IPS-18c (cell line): ENCODE data around the gene DDX51.

Experiments
- H3K4me3 ChIP-seq: 2 replicates; pipeline ENCODE4 v1.7.0; 2013; ENCODE audit warnings: low read depth, mild to moderate bottlenecking, low read length, moderate library complexity; ENCODE audit not compliant: insufficient read depth
- H3K9me3 ChIP-seq: one replicate; pipeline ENCODE4 v1.6.1; 2013; ENCODE audit warnings: mild to moderate bottlenecking, low read length, moderate library complexity; ENCODE audit not compliant: control insufficient read depth, insufficient read depth

Gene DDX51

GRCh38 chr12:132170637-132171292 lies 26.6 kb upstream of the DDX51 start:
- Histone ChIP-seq H3K4me3 (no peak overlapping the region), H3K9me3 (no peaks in the 10 kb centered on the region)

- H3K4me3 ChIP-seq, result no peak overlapping the region
- H3K9me3 ChIP-seq, result no peaks in the 10 kb centered on the region
These were observed 26.0 kb upstream of the DDX51 start for GRCh38 chr12:132170094-132170636.

- Histone ChIP-seq H3K4me3 (no peak overlapping the region), H3K9me3 (no peaks in the 10 kb centered on the region)
These were observed 25.3 kb upstream of the DDX51 start for GRCh38 chr12:132169376-132169775.

- Histone ChIP-seq H3K4me3 (no peak overlapping the region), H3K9me3 (no peaks in the 10 kb centered on the region)
These were observed 24.4 kb upstream of the DDX51 start for GRCh38 chr12:132168311-132169031.

GRCh38 chr12:132167611-132168310 lies 23.6 kb upstream of the DDX51 start:
- H3K4me3 ChIP-seq, result no peak overlapping the region
- no peaks in the 10 kb centered on the region for H3K9me3 ChIP-seq

GRCh38 chr12:132166801-132167591 lies 22.9 kb upstream of the DDX51 start:
- H3K4me3 ChIP-seq, result no peak overlapping the region

GRCh38 chr12:132166093-132166492 lies 22.0 kb upstream of the DDX51 start:
- no peaks in the 10 kb centered on the region for H3K9me3 ChIP-seq

More at GRCh38 chr12:132166801-132167591, 22.9 kb upstream of the DDX51 start:
- H3K9me3 ChIP-seq, result no peaks in the 10 kb centered on the region

GRCh38 chr12:132165584-132165983 lies 21.5 kb upstream of the DDX51 start:
- Histone ChIP-seq H3K9me3 (no peaks in the 10 kb centered on the region), H3K4me3 (no peak overlapping the region)

More at GRCh38 chr12:132166093-132166492, 22.0 kb upstream of the DDX51 start:
- no peak overlapping the region for H3K4me3 ChIP-seq

GRCh38 chr12:132164426-132164825 lies 20.3 kb upstream of the DDX51 start:
- Histone ChIP-seq H3K9me3 (no peaks in the 10 kb centered on the region), H3K4me3 (no peak overlapping the region)

GRCh38 chr12:132163911-132164288 lies 19.8 kb upstream of the DDX51 start:
- no peaks in the 10 kb centered on the region for H3K9me3 ChIP-seq

GRCh38 chr12:132163041-132163910 lies 19.2 kb upstream of the DDX51 start:
- Histone ChIP-seq H3K4me3 (no peak overlapping the region), H3K9me3 (no peaks in the 10 kb centered on the region)

More at GRCh38 chr12:132163911-132164288, 19.8 kb upstream of the DDX51 start:
- no peak overlapping the region for H3K4me3 ChIP-seq

- Histone ChIP-seq H3K4me3 (no peak overlapping the region), H3K9me3 (no peaks in the 10 kb centered on the region)
These were observed 18.5 kb upstream of the DDX51 start for GRCh38 chr12:132162508-132163031.

- Histone ChIP-seq H3K4me3 (no peak overlapping the region), H3K9me3 (no peaks in the 10 kb centered on the region)
These were observed 17.8 kb upstream of the DDX51 start for GRCh38 chr12:132161796-132162507.

GRCh38 chr12:132161036-132161781 lies 17.1 kb upstream of the DDX51 start:
- Histone ChIP-seq H3K9me3 (no peaks in the 10 kb centered on the region), H3K4me3 (no peak overlapping the region)

- no peaks in the 10 kb centered on the region for H3K9me3 ChIP-seq
- H3K4me3 ChIP-seq, result no peak overlapping the region
These were observed 16.5 kb upstream of the DDX51 start for GRCh38 chr12:132160601-132161035.
